ENCODE results near the gene SMC1B. TPM values are rescaled to one million over a fixed set of nuclear protein-coding genes. Genes with fewer than 3 reads are reported as not detected.

The SMC1B gene
- total and polyA plus RNA-seq, 3 experiments from 2014 or later, result 0.37 to 0.38 TPM; not detected in 1

GRCh38 chr22:45402466-45402985 lies 10.9 kb downstream of the SMC1B start:
- ChIA-PET CTCF (no interaction called here), POLR2A (no interaction called here)
- Mint-ChIP-seq H3K27me3 (peaks cover 4% of the 10 kb centered on the region in 2 donors), H3K27ac (no peak overlapping the region), H3K9me3 (no peaks in the 10 kb centered on the region), H3K36me3 (peaks cover 0 to 1% (median 0%) of the 10 kb centered on the region in 3 donors), H3K4me3 (no peak overlapping the region), H3K4me1 (no peaks in the 10 kb centered on the region)
- no peaks in the 10 kb centered on the region for H3K4me1 ChIP-seq (ENCODE audit: insufficient read depth, low read length)
- H3K27ac ChIP-seq (ENCODE audit: low read depth, low read length), result no peak overlapping the region
- no peak for DNase-seq
- H3K36me3 ChIP-seq (ENCODE audit: insufficient read depth, low read length), result no peaks in the 10 kb centered on the region
- peaks cover 4% of the 10 kb centered on the region for H3K27me3 ChIP-seq (ENCODE audit: insufficient read depth, low read length, poor library complexity, severe bottlenecking)
- no peaks in the 10 kb centered on the region for H3K9me3 ChIP-seq (ENCODE audit: low read length)
- H3K4me3 ChIP-seq (ENCODE audit: low read length), result no peak overlapping the region

GRCh38 chr22:45399712-45400445 lies 13.5 kb downstream of the SMC1B start:
- Mint-ChIP-seq H3K4me3 (no peak overlapping the region), H3K27ac (no peak overlapping the region), H3K4me1 (no peaks in the 10 kb centered on the region), H3K36me3 (no peaks in the 10 kb centered on the region), H3K9me3 (no peaks in the 10 kb centered on the region), H3K27me3 (peaks cover 4 to 5% of the 10 kb centered on the region in 2 donors)
- Histone ChIP-seq H3K27me3 (ENCODE audit: insufficient read depth, low read length, poor library complexity, severe bottlenecking) (peaks cover 4% of the 10 kb centered on the region), H3K4me1 (ENCODE audit: insufficient read depth, low read length) (no peaks in the 10 kb centered on the region), H3K4me3 (ENCODE audit: low read length) (no peak overlapping the region), H3K36me3 (ENCODE audit: insufficient read depth, low read length) (no peaks in the 10 kb centered on the region), H3K27ac (ENCODE audit: low read depth, low read length) (no peak overlapping the region), H3K9me3 (ENCODE audit: low read length) (no peaks in the 10 kb centered on the region)
- DNase-seq, result no peak
- ChIA-PET CTCF (no interaction called here), POLR2A (no interaction called here)

GRCh38 chr22:45398214-45398613 lies 15.2 kb downstream of the SMC1B start:
- Mint-ChIP-seq H3K4me1 (no peaks in the 10 kb centered on the region), H3K9me3 (no peaks in the 10 kb centered on the region), H3K36me3 (no peaks in the 10 kb centered on the region), H3K4me3 (no peak overlapping the region), H3K27me3 (peaks cover 4 to 5% of the 10 kb centered on the region in 2 donors), H3K27ac (no peak overlapping the region)
- Histone ChIP-seq H3K36me3 (ENCODE audit: insufficient read depth, low read length) (no peaks in the 10 kb centered on the region), H3K27ac (ENCODE audit: low read depth, low read length) (no peak overlapping the region), H3K27me3 (ENCODE audit: insufficient read depth, low read length, poor library complexity, severe bottlenecking) (peaks cover 4% of the 10 kb centered on the region), H3K4me3 (ENCODE audit: low read length) (no peak overlapping the region), H3K9me3 (ENCODE audit: low read length) (no peaks in the 10 kb centered on the region), H3K4me1 (ENCODE audit: insufficient read depth, low read length) (no peaks in the 10 kb centered on the region)
- DNase-seq, result no peak
- POLR2A ChIA-PET, result no interaction called here
- CTCF ChIA-PET, result interaction anchor here (1.2 kb wide), 1 partner anchor 15 kb away, joined by 3 read pairs; no protein-coding TSS in a partner anchor

GRCh38 chr22:45397806-45398205 lies 15.6 kb downstream of the SMC1B start:
- peak in 1 of 5 donors; percentile 4 for DNase-seq
- ChIA-PET CTCF (interaction anchor here (1.2 kb wide), 1 partner anchor 14 kb away, joined by 3 read pairs; no protein-coding TSS in a partner anchor), POLR2A (no interaction called here)
- no peaks in the 10 kb centered on the region for H3K4me1 Mint-ChIP-seq
- no peak overlapping the region for H3K4me3 Mint-ChIP-seq
- H3K36me3 Mint-ChIP-seq, result no peaks in the 10 kb centered on the region
- H3K9me3 ChIP-seq (ENCODE audit: low read length), result no peaks in the 10 kb centered on the region
- no peaks in the 10 kb centered on the region for H3K36me3 ChIP-seq (ENCODE audit: insufficient read depth, low read length)
- H3K4me1 ChIP-seq (ENCODE audit: insufficient read depth, low read length), result no peaks in the 10 kb centered on the region
- H3K27me3 ChIP-seq (ENCODE audit: insufficient read depth, low read length, poor library complexity, severe bottlenecking), result peaks cover 4% of the 10 kb centered on the region
- H3K27me3 Mint-ChIP-seq, result peaks cover 4 to 5% of the 10 kb centered on the region in 2 donors
- H3K27ac ChIP-seq (ENCODE audit: low read depth, low read length), result no peak overlapping the region
- H3K27ac Mint-ChIP-seq, result no peak overlapping the region
- no peak overlapping the region for H3K4me3 ChIP-seq (ENCODE audit: low read length)
- H3K9me3 Mint-ChIP-seq, result no peaks in the 10 kb centered on the region

- Histone ChIP-seq H3K4me1 (ENCODE audit: insufficient read depth, low read length) (no peaks in the 10 kb centered on the region), H3K27me3 (ENCODE audit: insufficient read depth, low read length, poor library complexity, severe bottlenecking) (no peaks in the 10 kb centered on the region), H3K4me3 (ENCODE audit: low read length) (no peak overlapping the region), H3K27ac (ENCODE audit: low read depth, low read length) (no peak overlapping the region), H3K36me3 (ENCODE audit: insufficient read depth, low read length) (no peaks in the 10 kb centered on the region), H3K9me3 (ENCODE audit: low read length) (no peaks in the 10 kb centered on the region)
- no peak overlapping the region for H3K27ac Mint-ChIP-seq
- H3K9me3 Mint-ChIP-seq, result no peaks in the 10 kb centered on the region
- no peaks in the 10 kb centered on the region for H3K4me1 Mint-ChIP-seq
- H3K4me3 Mint-ChIP-seq, result no peak overlapping the region
- no peaks in the 10 kb centered on the region for H3K36me3 Mint-ChIP-seq
- peaks cover 0 to 8% of the 10 kb centered on the region in 2 donors for H3K27me3 Mint-ChIP-seq
- DNase-seq, result no peak
- ChIA-PET CTCF (no interaction called here), POLR2A (no interaction called here)
Observed at GRCh38 chr22:45389546-45389945, 23.9 kb downstream of the SMC1B start.

GRCh38 chr22:45381348-45381747 lies 32.1 kb downstream of the SMC1B start:
- Mint-ChIP-seq H3K27ac (no peak overlapping the region), H3K9me3 (no peaks in the 10 kb centered on the region), H3K4me3 (no peak overlapping the region), H3K27me3 (peaks cover 4 to 20% of the 10 kb centered on the region in 2 donors), H3K36me3 (no peaks in the 10 kb centered on the region), H3K4me1 (no peaks in the 10 kb centered on the region)
- ChIA-PET POLR2A (no interaction called here), CTCF (no interaction called here)
- no peak for DNase-seq
- Histone ChIP-seq H3K27me3 (ENCODE audit: insufficient read depth, low read length, poor library complexity, severe bottlenecking) (no peaks in the 10 kb centered on the region), H3K9me3 (ENCODE audit: low read length) (no peaks in the 10 kb centered on the region), H3K36me3 (ENCODE audit: insufficient read depth, low read length) (no peaks in the 10 kb centered on the region), H3K4me1 (ENCODE audit: insufficient read depth, low read length) (no peaks in the 10 kb centered on the region), H3K4me3 (ENCODE audit: low read length) (no peak overlapping the region), H3K27ac (ENCODE audit: low read depth, low read length) (no peak overlapping the region)

GRCh38 chr22:45376703-45377102 lies 36.7 kb downstream of the SMC1B start:
- ChIA-PET CTCF (no interaction called here), POLR2A (no interaction called here)
- no peak overlapping the region for H3K4me3 Mint-ChIP-seq
- H3K27ac ChIP-seq (ENCODE audit: low read depth, low read length), result no peak overlapping the region
- no peaks in the 10 kb centered on the region for H3K4me1 Mint-ChIP-seq
- H3K9me3 Mint-ChIP-seq, result no peaks in the 10 kb centered on the region
- H3K9me3 ChIP-seq (ENCODE audit: low read length), result no peaks in the 10 kb centered on the region
- H3K27me3 Mint-ChIP-seq, result peaks cover 4 to 11% of the 10 kb centered on the region in 2 donors
- H3K27me3 ChIP-seq (ENCODE audit: insufficient read depth, low read length, poor library complexity, severe bottlenecking), result no peaks in the 10 kb centered on the region
- no peaks in the 10 kb centered on the region for H3K4me1 ChIP-seq (ENCODE audit: insufficient read depth, low read length)
- H3K36me3 ChIP-seq (ENCODE audit: insufficient read depth, low read length), result no peaks in the 10 kb centered on the region
- no peak overlapping the region for H3K4me3 ChIP-seq (ENCODE audit: low read length)
- no peak for DNase-seq
- no peak overlapping the region for H3K27ac Mint-ChIP-seq
- no peaks in the 10 kb centered on the region for H3K36me3 Mint-ChIP-seq

GRCh38 chr22:45376009-45376408 lies 37.4 kb downstream of the SMC1B start:
- Histone ChIP-seq H3K36me3 (ENCODE audit: insufficient read depth, low read length) (no peaks in the 10 kb centered on the region), H3K27ac (ENCODE audit: low read depth, low read length) (no peak overlapping the region), H3K4me1 (ENCODE audit: insufficient read depth, low read length) (no peaks in the 10 kb centered on the region), H3K9me3 (ENCODE audit: low read length) (no peaks in the 10 kb centered on the region), H3K27me3 (ENCODE audit: insufficient read depth, low read length, poor library complexity, severe bottlenecking) (no peaks in the 10 kb centered on the region), H3K4me3 (ENCODE audit: low read length) (no peak overlapping the region)
- CTCF ChIA-PET, result no interaction called here
- POLR2A ChIA-PET, result no interaction called here
- no peaks in the 10 kb centered on the region for H3K4me1 Mint-ChIP-seq
- H3K27ac Mint-ChIP-seq, result no peak overlapping the region
- peaks cover 4 to 5% of the 10 kb centered on the region in 2 donors for H3K27me3 Mint-ChIP-seq
- H3K4me3 Mint-ChIP-seq, result no peak overlapping the region
- H3K36me3 Mint-ChIP-seq, result no peaks in the 10 kb centered on the region
- H3K9me3 Mint-ChIP-seq, result no peaks in the 10 kb centered on the region
- no peak for DNase-seq
